ENCODE results near the gene PAQR9. TPM values are rescaled to one million over a fixed set of nuclear protein-coding genes. Genes with fewer than 3 reads are reported as not detected.

The PAQR9 gene
- total RNA-seq, 1 donor from 2014 or later, result 1.8 TPM

DNA sequence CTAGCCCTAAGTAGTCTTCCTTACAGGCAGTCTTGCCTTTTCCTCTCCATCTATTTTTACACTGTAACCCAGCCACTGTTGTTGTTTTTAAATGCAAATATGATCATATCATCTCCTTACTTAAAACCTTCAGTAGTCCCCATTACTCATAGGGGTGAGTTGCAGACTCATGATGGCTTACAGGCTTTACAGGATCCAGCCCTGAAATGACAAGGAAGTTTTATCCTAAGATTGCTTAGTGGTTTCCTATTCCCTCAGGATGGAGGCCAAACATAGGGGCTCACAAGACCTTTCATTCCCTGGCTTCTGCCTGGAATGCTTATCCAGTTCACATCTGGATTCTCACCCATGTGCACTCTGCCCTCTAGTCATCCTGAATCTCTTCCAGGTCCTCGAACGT, 46.9 kb downstream of the PAQR9 start:
- H3K4me1 Mint-ChIP-seq, result no peaks in the 10 kb centered on the region
- peaks cover 7% of the 10 kb centered on the region for H3K9me3 Mint-ChIP-seq
- no peak for DNase-seq (ENCODE audit: low read depth, low spot score)
- no peak overlapping the region for H3K27ac Mint-ChIP-seq (ENCODE audit: unreplicated experiment)
- no peaks in the 10 kb centered on the region for H3K27me3 Mint-ChIP-seq (ENCODE audit: low read depth)
- peaks cover 4% of the 10 kb centered on the region for H3K36me3 Mint-ChIP-seq (ENCODE audit: low read depth)
- no peak overlapping the region for H3K4me3 Mint-ChIP-seq
- TF ChIP-seq, protein P1, sequence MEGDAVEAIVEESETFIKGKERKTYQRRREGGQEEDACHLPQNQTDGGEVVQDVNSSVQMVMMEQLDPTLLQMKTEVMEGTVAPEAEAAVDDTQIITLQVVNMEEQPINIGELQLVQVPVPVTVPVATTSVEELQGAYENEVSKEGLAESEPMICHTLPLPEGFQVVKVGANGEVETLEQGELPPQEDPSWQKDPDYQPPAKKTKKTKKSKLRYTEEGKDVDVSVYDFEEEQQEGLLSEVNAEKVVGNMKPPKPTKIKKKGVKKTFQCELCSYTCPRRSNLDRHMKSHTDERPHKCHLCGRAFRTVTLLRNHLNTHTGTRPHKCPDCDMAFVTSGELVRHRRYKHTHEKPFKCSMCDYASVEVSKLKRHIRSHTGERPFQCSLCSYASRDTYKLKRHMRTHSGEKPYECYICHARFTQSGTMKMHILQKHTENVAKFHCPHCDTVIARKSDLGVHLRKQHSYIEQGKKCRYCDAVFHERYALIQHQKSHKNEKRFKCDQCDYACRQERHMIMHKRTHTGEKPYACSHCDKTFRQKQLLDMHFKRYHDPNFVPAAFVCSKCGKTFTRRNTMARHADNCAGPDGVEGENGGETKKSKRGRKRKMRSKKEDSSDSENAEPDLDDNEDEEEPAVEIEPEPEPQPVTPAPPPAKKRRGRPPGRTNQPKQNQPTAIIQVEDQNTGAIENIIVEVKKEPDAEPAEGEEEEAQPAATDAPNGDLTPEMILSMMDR (conservative IDR thresholded peaks at IDR 0.05), result no peak

DNA sequence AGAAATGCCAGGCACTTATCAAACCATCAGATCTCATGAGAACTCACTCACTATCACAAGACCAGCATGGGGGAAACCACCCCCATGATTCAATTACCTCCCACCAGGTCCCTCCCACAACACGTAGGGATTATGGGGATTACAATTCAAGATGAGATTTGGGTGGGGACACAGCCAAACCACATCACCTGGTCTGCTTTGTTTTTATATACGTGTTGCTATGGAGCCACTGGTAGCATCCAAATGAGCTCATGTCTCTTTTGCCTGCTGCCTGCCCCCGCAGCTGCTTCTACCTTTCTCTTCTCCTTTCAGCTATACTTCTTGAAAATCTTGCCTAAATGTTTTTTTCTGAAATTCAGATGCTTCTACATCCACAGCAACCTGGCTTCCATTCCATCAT, 47.8 kb downstream of the PAQR9 start:
- Mint-ChIP-seq H3K27ac (ENCODE audit: unreplicated experiment) (no peak overlapping the region), H3K4me1 (peaks cover 6% of the 10 kb centered on the region), H3K4me3 (no peak overlapping the region), H3K27me3 (ENCODE audit: low read depth) (no peaks in the 10 kb centered on the region), H3K9me3 (peaks cover 7% of the 10 kb centered on the region), H3K36me3 (ENCODE audit: low read depth) (peaks cover 4% of the 10 kb centered on the region)
- TF ChIP-seq, protein P1 (conservative IDR thresholded peaks at IDR 0.05), result no peak
- DNase-seq (ENCODE audit: low read depth, low spot score), result no peak

DNA sequence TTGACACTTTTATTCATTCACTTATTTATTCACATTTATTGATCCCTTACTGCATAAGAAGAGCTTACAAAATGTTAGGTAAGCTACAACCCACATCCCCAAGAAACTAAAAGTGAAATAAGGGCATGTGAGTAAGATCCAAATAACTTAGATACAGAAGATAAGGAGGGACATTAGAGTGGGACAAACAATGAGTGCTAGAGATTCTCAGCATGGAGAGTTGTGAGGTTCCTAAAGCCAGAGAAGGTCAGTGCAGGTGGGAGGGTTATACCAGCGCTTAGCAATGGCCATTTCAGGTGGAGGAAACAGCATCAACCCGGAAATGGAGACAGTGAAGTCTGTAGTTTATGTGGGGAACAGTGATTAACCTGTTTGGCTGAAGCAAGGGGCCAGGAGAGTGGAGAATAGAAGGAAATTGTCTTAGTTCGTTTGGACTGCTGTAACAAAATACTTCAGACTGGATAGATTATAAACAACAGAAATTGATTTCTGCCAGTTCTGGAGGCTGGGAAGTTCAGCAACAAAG, 49.1 kb downstream of the PAQR9 start:
- no peaks in the 10 kb centered on the region for H3K27me3 Mint-ChIP-seq (ENCODE audit: low read depth)
- peaks cover 10% of the 10 kb centered on the region for H3K4me1 Mint-ChIP-seq
- H3K4me3 Mint-ChIP-seq, result no peak overlapping the region
- H3K27ac Mint-ChIP-seq (ENCODE audit: unreplicated experiment), result no peak overlapping the region
- peaks cover 3% of the 10 kb centered on the region for H3K9me3 Mint-ChIP-seq
- no peaks in the 10 kb centered on the region for H3K36me3 Mint-ChIP-seq (ENCODE audit: low read depth)
- no peak for DNase-seq (ENCODE audit: low read depth, low spot score)
- TF ChIP-seq, protein P1 (conservative IDR thresholded peaks at IDR 0.05), result no peak

DNA sequence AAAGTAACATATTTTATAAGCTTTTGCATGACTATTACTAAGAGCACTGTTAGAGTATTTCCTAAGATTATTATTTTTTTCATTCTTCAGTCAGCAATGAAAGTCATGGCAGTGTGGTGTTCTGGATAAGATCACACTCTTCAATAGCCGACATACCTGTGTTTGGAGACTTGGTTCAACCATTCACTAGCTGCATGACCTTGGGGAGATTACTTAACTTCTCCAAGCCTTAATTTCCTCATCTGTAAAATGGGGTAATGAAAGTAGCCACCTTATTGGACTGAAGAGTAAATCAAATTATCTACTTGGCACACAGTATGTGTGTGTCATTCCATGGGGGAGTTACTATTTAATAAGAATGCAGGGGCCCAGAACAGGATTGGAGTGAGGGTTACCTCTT, 50.0 kb downstream of the PAQR9 start:
- Mint-ChIP-seq H3K36me3 (ENCODE audit: low read depth) (no peaks in the 10 kb centered on the region), H3K4me3 (no peak overlapping the region), H3K27ac (ENCODE audit: unreplicated experiment) (no peak overlapping the region), H3K9me3 (peaks cover under 1% of the 10 kb centered on the region), H3K4me1 (peaks cover 10% of the 10 kb centered on the region), H3K27me3 (ENCODE audit: low read depth) (no peaks in the 10 kb centered on the region)
- DNase-seq (ENCODE audit: low read depth, low spot score), result no peak
- TF ChIP-seq, protein P1 (conservative IDR thresholded peaks at IDR 0.05), result no peak

DNA sequence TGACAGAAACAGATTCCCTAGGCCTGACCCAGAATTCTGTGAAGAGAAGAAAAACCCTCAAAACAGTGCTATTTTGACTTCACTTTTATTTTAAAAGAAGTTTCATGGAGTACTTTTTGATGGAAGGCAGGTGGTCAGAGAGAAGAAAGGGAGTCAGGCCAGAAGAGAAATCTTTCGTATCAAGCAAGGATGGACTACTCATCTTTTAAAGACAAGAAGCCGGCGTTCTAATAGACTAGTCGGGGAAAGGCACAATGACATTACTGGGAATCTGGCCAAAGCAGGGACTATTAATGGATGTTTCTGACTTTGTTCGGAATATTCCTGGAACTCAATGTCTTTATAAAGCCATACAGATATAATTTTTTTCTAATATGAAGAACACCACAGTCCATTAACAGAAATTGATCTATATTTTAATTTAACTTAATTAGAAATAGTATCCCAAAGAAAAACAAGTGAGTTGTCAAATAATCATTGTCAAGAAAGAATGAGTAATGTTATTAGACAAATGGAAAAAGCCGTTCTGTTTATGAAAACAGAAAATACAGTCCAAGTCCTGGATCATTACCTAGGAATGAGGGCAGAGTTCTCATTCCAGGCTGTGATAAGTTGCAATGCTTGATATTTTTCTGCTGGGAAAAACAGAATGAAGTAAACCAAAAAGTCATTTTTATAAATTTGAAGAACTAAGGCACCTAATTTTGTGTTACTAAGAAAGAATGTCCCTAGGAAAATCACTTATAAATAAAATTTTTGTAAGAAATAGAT, 50.9 kb downstream of the PAQR9 start:
- Mint-ChIP-seq H3K9me3 (no peaks in the 10 kb centered on the region), H3K27ac (ENCODE audit: unreplicated experiment) (no peak overlapping the region), H3K4me1 (peaks cover 10% of the 10 kb centered on the region), H3K36me3 (ENCODE audit: low read depth) (no peaks in the 10 kb centered on the region), H3K4me3 (no peak overlapping the region), H3K27me3 (ENCODE audit: low read depth) (no peaks in the 10 kb centered on the region)
- DNase-seq (ENCODE audit: low read depth, low spot score), result no peak
- TF ChIP-seq, protein P1 (conservative IDR thresholded peaks at IDR 0.05), result no peak

Other genes starting within 250 kb of the PAQR9 start
- 13.3 and 14.8 TPM in 2 replicates for gene TRPC1, start 239.6 kb downstream of the PAQR9 start, total RNA-seq
- gene PCOLCE2, start 74.6 kb downstream of the PAQR9 start, total RNA-seq, result 4.9 and 6.3 TPM in 2 replicates
- gene U2SURP, start 37.9 kb upstream of the PAQR9 start, total RNA-seq, result 152 and 166 TPM in 2 replicates
- gene CHST2, start 156.1 kb upstream of the PAQR9 start, total RNA-seq, result 4.3 and 4.5 TPM in 2 replicates